LoVo (cell line): ENCODE measurements around the gene BCAP31.
A peak's percentile ranks its signal among the peaks of the same experiment; 100 is the strongest.

Experiments
- DNase-seq: peaks from one replicate; pipeline ENCODE4 v3.0.0-alpha.2; 2016; ENCODE audit warnings: low spot score

BCAP31 gene

DNA sequence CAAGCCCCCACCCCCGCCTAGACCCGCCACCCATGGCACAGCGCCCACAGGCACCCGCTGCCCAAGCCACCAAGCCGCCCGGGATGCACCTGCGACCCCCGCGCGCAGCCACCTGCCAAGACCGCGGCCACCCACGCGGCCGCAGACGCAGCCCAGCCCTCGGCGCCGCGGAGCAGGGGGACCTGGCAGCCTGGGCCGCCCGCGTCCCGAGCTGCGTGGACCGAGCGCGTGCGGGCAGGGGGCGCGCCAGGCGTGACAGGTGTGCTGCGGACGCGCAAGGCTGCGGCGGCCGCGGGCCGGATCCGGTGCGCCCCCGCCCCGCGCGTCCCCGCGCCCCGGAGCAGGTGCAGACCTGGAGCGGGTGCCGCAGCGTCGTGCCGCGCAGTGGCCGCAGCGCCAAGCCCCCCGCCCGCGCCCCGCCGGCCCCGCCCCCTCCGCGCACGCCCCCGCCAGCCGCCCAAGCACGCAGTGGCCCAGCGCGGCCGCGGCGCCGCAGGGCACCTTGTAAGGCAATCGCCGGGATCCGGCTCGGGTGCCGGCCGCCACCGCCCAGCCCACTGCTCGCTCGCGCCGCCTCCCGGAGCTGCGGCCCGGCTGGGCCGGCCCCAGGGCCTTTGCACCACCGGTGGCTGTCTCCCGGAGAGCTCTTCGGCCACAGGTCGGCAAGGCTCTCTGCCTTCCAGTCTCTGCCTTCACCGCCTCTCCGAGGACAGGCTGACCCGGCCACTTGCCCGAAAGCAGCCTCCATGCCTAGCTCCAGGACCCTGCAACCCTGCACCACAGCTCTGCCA, 50.6 kb downstream of the BCAP31 start, which contains the start of gene PNCK:
Gene PNCK, minus strand, starts transcription at position 386 of the 791 bp plus-strand sequence. CDS start 737 bp downstream, outside the sequence.
- DNase-seq = no peak

DNA sequence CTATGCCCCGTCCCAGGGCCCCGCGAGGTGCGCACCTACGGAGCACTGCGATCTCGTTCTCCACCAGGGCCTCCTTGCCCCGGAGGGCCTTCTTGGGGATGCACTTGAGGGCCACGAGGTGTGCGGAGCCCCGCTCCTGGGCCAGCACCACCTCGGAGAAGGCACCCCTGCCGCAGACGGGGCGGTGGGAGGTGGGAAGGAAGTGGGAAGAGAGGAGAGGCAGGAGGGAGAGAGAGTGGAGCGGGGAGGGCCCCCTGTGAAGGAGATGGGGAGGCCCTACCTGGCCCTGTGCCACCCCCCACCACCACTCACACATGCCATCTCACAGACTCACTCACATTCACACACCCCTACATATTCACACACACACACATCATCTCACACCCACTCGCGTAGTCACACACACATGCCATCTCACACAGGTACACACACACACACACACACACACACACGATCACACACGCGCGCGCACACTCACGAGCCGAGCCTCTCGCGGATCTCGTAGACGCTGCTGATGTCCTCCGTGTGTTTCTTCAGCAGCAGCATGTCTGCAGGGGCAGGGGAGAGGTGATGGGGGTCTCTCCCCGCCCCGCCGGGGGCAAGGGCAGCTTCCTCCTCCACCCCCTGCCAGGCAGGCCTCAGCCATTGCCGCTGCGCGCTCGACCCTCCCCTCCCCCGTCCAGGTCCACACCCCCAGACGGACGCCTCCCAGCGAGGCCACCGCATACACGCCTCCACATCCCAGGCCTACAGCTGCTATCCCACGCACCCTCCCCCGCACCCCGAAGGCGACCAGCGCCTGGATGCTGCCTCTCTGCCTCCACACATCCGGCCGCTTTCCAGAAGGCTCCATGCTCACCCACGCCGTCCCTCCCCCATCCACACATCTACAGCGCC, 51.4 kb downstream of the BCAP31 start:
- DNase-seq = no peak

DNA sequence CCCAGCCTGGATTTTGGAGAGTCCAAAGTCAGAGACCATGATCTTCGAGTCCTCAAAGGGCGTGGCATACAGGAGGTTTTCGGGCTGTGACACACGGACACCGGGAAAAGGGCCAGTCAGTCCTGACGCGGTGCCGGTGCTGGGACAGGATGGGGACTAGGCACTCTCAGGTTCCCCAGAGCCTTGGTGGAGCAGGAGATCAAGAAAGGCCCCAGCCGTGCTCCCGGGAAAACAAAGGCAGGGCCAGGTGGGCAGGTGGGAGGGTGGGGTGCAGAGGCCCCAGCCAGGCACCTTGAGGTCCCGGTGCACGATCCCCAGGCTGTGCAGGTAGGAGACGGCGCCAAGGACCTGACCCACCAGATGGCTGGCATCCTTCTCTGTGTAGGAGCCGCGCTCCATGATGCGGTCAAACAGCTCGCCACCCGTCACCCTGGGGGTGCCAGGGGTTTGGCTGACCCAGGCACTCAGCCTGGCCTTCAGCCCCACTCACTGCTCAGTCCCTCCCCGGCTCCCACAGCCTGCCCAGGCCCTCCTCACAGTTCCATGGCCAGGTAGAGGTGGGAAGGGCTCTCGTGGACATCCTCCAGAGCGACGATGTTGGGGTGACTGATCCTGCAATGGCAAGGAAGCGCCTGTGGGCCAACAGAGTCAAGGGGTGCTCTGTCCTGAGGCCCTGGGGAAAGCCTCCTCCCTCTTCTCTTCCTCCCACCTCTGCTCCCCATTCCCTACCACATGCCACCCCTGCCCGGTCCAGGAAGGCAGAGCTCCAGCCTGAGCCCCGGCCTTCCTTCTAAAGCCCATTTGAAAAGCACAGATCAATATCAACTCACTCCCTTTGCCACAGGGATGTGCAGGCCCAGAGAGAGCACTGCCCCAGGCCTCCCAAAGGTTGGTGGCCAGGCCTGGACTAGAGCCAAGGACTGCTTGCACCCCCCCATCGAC, 52.3 kb downstream of the BCAP31 start:
- DNase-seq = no peak

DNA sequence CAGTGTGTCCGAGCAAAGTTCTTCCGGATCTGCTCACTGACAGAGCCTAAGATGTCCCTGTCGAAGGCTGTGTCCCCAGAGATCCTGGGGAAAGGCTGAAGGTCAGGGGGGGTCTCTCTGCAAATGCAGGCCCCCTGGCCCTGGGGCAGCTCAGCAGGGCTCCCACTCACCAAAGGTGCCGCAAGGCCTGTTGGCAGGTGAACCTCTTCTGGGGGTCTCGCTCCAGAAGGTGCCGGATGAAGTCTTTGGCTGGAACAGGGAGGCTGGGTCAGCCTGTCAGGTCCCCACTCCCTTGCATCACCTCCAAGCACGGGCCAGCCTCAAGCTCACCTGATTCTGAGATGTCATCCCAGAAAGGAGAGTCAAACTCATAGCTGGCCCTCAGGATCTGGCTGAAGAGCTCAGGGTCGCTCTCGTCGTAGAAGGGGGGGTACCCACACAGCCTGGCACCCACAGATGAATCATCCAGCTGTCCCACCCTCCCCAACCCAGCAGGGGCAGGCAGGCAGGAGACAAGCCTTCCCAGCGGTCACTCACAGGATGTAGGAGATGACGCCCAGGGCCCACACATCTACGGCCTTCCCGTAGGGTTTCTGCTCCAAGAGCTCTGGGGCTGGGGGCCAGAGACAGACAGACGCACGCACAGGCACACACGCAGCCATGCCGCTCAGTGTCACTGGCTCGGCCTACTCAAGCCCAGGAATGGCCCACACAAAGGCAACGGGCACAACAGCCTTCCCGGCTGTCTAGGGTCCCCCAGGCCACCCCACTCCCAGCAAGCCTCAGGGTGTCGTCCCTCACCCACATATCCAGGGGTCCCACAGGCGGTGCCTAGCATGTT, 53.2 kb downstream of the BCAP31 start:
- no peak for DNase-seq

DNA sequence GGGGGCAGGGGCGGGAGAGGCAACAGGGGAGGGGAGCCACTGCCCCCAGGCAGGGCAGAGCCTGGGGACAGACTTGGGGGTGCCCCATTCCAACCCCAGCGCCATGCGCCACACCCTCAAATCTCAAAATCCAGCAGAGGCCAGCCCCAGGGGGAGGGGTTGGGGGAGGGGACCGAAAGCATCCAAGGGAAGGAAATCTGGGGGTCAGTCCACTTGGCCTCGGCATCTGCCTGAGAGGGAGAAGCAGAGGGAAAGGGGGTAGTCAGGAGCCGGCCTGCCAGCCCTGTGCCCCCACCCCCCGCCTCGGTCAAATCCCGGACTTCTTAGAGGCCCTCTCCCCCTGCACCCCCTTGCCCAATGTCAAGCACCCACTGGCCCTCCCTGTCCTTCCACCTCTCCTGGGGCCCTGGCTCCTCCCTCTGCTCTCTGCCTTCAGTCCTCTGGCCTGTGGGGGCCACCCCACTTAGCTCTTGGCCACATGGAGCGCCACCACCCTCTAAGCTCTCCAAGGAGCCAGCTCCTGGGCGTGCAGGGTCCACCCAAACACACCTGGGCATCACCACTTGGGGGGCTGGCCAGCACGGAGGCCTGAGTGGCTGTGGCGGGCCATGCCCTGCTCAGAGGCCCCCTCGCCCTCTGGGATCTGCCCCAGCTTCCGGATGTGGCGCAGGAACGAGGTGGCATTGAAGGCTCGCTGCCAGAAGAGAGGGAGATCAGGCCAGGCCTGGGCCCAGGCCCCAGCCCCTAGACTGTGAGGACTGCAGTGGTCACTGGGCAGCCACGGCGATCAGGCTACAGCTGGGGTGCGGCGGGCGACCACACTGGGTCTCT, 54.1 kb downstream of the BCAP31 start:
- no peak for DNase-seq

DNA sequence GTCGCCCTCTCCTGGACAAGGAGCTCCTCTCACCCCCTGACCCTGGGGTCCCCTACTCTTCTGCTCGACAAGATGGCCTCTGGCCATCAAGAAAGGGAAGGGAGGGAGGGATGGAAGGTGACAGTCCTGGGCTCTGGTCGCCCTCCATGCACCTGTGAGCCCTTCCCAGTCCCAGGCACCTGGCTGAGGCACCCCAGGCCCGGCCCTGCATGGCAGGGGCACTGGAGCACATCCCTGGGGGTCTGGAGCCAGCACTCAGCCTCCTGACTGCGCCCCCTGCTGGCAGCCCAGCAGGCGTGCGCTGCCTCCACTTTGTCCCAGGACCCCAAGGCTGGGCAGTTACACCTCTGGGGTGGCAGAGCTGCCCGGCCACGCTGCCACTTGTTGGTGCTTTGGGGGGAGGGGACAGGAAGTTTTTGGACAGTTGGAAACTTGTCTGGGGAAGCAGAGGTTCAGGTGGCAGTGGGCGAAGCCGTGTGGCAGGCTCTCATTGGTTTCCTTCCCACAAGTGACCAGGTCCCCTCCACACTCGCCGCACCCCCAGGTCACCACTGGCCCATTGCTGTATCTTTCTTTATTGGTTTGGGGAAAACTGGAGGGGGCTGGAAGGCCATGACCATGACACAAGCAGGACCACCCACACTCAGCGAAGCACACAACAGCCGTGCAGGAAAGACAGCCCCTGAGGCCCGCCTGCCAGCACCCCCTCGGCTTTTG, 54.9 kb downstream of the BCAP31 start:
- no peak for DNase-seq

DNA sequence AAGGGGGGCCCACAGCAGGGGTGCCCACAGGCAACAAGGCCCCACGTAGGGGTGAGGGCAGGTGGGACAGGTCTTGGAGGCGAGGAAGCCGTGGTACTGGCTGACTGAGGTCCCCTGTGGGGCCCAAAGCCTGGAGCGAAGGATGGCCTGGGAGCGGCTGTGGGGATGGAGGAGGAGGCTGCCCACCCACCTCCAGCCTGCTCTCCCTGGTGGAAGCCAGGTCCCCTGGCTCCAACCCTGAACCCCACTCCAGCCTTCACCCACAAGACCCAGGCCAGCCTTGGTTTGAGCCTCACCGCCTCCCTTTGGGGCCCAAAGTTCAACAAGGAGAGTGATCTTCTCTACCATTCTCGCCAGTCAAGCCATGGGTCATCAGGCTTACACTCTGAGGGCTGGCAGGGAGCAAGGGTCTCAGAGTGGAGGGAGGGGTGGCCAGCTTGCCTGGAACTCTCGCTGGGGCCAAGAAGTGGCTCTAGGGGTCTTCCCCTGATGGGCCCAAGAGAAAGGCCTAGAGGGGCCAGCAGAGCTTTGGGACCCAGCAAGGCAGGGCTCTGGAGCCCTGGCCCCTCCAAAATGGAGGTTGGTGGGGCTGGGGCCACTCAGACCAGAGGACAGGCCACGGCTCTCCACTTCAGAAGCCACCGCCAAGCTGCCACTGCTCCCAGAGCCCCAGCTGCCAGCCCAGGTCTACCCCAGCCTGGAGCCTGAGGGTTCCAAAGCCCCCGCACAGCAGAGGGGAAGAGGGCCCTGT, 55.6 kb downstream of the BCAP31 start:
- DNase-seq = no peak

DNA sequence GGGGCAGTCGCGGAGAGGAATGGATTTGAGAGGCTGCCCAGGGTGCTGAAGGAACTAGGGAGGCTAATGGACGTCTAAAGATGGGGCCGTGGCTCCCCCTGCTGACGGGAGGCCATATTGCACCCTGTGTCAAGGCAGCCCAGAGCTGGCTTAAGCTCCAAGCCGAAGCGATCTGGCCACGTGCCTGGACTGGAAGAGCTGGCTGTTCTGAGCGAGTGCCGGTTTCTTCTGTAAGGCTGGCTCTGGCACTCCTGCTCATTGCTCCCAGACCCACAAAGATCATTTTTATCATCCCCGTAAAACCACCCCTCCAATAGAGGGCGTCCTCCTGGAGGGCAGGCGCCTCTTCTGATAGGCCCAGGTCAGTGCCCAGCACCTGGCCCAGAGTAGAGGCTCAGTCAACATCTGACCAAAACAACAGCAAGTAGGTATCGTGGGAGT, 56.2 kb downstream of the BCAP31 start:
- peak; percentile 69 for DNase-seq

DNA sequence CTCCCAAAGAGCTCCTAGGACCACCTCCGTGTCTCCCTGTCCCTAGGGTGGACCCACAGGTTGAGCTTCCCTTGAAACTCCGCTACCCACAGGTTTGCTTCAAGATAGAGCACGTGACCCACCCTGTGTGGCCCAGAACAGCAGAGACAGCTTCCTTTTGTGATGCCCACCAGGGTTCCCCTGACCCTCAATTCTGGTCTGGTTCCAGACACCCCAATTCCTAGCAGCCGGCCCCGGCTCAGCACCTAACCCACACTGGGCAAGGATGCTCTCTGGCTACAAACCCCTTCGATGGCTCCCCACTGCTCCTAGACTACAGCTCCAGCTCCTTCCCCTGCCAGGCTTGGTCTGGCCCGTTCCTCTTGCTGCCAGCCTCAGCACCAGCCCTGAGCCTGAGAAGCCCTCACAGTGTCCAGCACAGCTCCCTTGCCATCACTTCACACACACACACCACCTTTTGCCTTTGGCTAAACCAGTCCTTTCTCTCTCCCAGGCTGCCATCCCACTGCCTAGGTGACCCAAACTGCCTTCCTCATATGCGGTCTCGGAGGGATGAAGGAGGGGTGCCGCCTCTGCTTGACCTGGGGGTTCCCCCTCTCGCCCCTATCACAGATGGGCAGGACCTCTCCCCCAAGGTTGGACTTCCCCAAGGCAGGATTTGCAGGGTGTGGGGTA, 56.8 kb downstream of the BCAP31 start:
- DNase-seq = no peak

DNA sequence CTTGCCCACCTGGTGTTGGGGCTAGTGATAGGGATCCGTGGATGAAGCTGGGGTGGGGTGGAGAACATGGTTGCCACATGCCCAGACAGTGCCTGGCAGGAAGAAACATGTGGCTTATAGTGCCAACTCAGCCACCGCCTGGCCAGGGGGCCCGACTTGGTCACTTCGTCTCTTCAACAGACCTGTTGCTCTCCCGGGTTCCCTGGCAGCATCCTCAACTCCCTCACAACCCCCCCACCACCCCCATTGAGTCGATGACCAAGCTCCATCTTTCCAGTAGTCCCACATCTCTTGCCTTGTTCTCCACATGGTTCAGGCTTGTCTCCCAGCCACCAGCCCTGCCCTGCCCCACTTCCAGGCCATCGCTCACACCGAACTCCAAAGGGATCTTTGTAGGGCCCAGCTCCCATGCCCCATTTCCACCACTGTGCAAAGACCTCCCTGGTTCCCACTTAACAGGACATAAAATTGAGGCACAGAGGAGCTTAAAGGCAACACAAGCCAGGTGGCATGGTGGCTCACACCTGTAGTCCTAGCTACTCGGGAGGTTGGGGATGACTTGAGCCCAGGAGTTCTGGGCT, 58.4 kb downstream of the BCAP31 start:
- no peak for DNase-seq

DNA sequence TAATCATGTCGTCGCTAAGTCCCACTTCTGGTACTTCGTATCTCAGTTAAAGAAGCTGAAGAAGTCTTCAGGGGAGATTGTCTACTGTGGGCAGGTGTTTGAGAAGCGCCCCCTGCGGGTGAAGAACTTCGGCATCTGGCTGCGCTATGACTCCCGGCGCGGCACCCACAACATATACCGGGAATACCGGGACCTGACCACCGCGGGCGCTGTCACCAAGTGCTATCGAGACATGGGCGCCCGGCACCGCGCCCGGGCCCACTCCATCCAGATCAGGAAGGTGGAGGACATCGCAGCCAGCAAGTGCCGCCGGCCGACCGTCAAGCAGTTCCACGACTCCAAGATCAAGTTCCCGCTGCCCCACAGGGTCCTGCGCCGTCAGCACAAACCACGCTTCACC, 61.9 kb downstream of the BCAP31 start:
- peak; percentile 61 for DNase-seq

DNA sequence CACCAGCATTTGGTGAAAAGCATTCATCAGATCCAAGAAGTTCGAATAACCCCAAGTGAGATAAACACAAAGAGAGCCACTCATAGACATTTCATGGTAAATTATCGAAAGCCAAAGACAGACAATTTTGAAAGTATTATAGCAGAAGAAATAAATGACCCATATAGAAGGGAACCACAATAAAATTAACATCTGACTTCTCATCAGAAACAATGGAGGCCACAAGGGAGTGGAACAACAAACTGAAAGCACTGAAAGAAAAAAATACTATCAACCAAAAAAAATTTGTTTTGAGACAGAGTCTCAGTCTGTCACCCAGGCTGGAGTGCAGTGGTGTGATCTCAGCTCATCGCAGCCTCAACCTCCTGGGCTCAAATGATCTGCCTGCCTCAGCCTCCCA, 64.9 kb downstream of the BCAP31 start:
- no peak for DNase-seq

DNA sequence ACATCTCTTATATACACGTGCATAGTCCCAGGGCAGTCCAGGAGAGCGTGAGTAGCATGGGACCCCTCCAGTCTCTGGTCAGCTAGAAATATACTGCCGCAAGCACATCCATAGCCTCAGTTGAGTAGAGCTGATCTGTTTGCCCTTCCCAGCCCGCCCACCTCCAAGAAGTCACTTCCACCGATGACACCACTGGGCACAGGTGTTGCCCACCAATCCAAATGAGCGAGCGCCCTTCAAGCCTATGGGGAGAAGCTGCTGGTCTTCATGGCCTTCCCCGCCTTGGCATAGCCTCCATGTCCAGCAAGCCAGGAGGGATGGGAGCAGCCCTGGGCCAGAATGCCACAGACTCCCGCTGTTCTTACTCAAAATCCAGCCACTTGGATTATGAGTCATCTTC, 67.0 kb downstream of the BCAP31 start:
- DNase-seq = no peak

DNA sequence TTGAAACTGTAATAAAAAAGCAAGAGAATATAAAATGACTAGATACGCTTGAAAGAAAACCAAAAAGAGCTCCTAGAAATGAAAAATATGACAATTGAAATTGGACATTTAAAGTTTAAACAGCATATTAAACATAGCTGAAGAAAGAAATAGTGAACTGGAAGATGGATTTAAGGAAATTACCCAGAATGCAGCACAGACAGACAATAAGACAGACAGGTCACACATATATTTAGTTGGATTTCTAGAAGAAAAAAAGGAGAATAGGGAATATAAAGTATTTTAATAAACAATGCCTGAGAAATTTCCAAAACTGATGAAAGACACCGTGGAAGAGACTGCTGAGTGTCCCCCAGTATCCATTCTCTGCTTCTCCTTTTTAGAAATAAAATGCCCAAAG, 70.6 kb downstream of the BCAP31 start:
- DNase-seq = no peak

DNA sequence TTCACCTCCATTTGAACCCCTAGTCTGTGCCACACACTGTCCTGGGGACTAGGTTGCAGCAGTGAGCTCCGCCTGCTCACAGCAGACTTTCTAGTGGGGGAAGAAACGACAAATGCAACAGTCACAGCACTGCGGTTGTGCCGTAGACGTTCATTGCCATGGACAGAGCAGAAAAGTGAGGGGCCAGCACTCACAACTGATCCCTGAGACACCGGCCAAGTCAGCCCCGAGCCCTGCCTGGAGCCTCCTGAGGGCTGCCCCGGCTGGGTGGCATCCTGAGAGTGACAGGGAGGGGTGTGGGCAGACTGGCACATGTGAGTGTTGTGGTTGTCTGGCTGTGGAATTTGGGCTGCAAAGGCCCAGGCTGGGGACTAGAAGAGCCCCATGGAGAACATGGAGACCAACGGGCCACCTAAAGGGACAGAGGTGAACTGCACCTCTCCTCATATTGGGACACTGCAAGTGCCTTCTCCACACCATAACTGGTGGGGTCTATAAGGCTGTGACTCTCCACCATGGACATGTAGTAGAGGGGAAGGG, 72.6 kb downstream of the BCAP31 start:
- no peak for DNase-seq

DNA sequence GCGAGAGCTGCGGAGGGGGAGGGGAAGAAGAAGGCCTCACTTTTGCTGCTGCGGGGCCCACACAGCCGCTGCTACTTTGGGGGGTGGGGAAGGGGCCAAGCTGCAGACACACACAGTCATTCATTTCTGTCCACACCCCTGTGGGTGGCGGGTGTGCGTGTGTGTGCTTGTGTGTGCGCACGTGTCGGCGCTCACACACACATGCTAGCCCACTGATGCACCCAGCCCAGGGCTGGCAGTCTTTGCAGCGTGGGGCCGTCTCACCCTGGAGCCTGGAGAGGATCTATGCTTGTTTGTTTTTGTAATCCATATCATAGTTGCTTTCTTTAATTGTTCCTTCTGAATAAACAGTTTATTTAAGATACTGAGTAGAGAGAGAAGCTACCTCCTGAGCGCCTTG, 73.2 kb downstream of the BCAP31 start:
- no peak for DNase-seq
